PC-3 (cell line): Measurements from ENCODE around the gene TANGO6. TPM values are rescaled to one million over a fixed set of nuclear protein-coding genes. Genes with fewer than 3 reads are reported as not detected.

ENCODE experiments used
- ATAC-seq: fragments of 200-7000 bp; cut with Tn5 transposase; 2 replicates; pipeline ENCODE4 v1.9.1; 2020; ENCODE audit warnings: mild to moderate bottlenecking, moderate library complexity
- BruUV-seq: library from RNA; stranded (reverse); fragments of 400-500 nt; replicated peaks from 2 replicates; lab custom pipeline; 2021; lab: Mats Ljungman, UMichigan
- CTCF ChIA-PET: fragments of 300-600 bp; sonication (Branson Sonifier 250); formaldehyde crosslinking; loops from one replicate; lab custom pipeline; 2022; ENCODE audit warnings: antibody characterized with exemption; lab: Charles Lee
- POLR2A ChIA-PET: fragments of 300-600 bp; sonication (Branson Sonifier 250); formaldehyde crosslinking; loops from one replicate; lab custom pipeline; 2022; ENCODE audit warnings: antibody characterized with exemption; ENCODE audit not compliant: unreplicated experiment; lab: Charles Lee
- DNase-seq: peaks from one replicate; pipeline ENCODE4 v3.0.0-alpha.2; 2015
- H2AFZ ChIP-seq: fragments of 300-600 bp; sonication (generic); 2 replicates; pipeline ENCODE4 v1.6.0; 2016; ENCODE audit warnings: antibody characterized with exemption, low read length
- H3F3A ChIP-seq: fragments of 300-600 bp; sonication (generic); one replicate; pipeline ENCODE4 v1.6.0; 2017; ENCODE audit warnings: antibody characterized with exemption, low read length, control low read depth, mild to moderate bottlenecking; ENCODE audit not compliant: unreplicated experiment
- H3K27ac ChIP-seq: fragments of 300-600 bp; sonication (generic); 2 replicates; pipeline ENCODE4 v1.5.1; 2016; ENCODE audit warnings: mild to moderate bottlenecking, low read length
- H3K27me3 ChIP-seq: fragments of 300-600 bp; sonication (generic); 2 replicates; pipeline ENCODE4 v1.6.1; 2016; ENCODE audit warnings: low read length, mixed read lengths
- H3K36me3 ChIP-seq: fragments of 300-600 bp; sonication (generic); 2 replicates; pipeline ENCODE4 v1.6.1; 2016; ENCODE audit warnings: low read depth, mixed run types, low read length, mixed read lengths
- H3K4me1 ChIP-seq: fragments of 300-600 bp; sonication (generic); 2 replicates; pipeline ENCODE4 v1.5.1; 2016; ENCODE audit warnings: low read length; ENCODE audit not compliant: insufficient read depth
- H3K4me2 ChIP-seq: fragments of 300-600 bp; sonication (generic); 2 replicates; pipeline ENCODE4 v1.6.0; 2016; ENCODE audit warnings: low read length
- H3K4me3 ChIP-seq: fragments of 300-600 bp; sonication (generic); 2 replicates; pipeline ENCODE4 v1.5.1; 2016; ENCODE audit warnings: mild to moderate bottlenecking, low read length, mixed read lengths
- H3K79me2 ChIP-seq: fragments of 300-600 bp; sonication (generic); 2 replicates; pipeline ENCODE4 v1.6.1; 2017; ENCODE audit warnings: low read length, mixed read lengths
- H3K9ac ChIP-seq: fragments of 300-600 bp; sonication (generic); 2 replicates; pipeline ENCODE4 v1.6.0; 2016; ENCODE audit warnings: mild to moderate bottlenecking, low read length
- H3K9me2 ChIP-seq: fragments of 300-600 bp; sonication (generic); replicated peaks from 2 replicates; pipeline ENCODE4 v1.6.1; 2016; ENCODE audit warnings: mixed run types, low read length, mixed read lengths
- H3K9me3 ChIP-seq: fragments of 300-600 bp; sonication (generic); 2 replicates; pipeline ENCODE4 v1.6.1; 2016; ENCODE audit warnings: low read length, mixed read lengths
- H4K20me1 ChIP-seq: fragments of 300-600 bp; sonication (generic); 2 replicates; pipeline ENCODE4 v1.6.1; 2016; ENCODE audit warnings: low read length, mixed read lengths
- CTCF ChIP-seq: fragments of 300-600 bp; sonication (generic); conservative IDR thresholded peaks from 2 replicates; pipeline ENCODE4 v1.5.1; 2017; ENCODE audit warnings: antibody characterized with exemption, low read depth, mild to moderate bottlenecking, low read length
- EZH2 ChIP-seq: fragments of 300-600 bp; sonication (generic); IDR thresholded peaks from one replicate; pipeline ENCODE4 v1.6.1; 2017; ENCODE audit warnings: antibody characterized with exemption, mild to moderate bottlenecking, low read length; ENCODE audit not compliant: unreplicated experiment
- EZH2phosphoT487 ChIP-seq: fragments of 300-600 bp; sonication (generic); IDR thresholded peaks from 2 replicates; pipeline ENCODE4 v1.6.1; 2018; ENCODE audit warnings: mild to moderate bottlenecking, antibody characterized with exemption, low read length, borderline replicate concordance
- intact Hi-C: fragments of 100-400 bp; cut with micrococcal nuclease; formaldehyde crosslinking; loops from 2 replicates; pipeline ENCODE4 v1.9.0; 2023
- total RNA-seq: library from RNA; depleted of rRNA; stranded (reverse); fragments of >200 nt; gene quantifications from 2 replicates; pipeline ENCODE4 v1.2.3, GENCODE V29; 2014

The TANGO6 gene
- total RNA-seq, 1 experiment from 2014 or later: 9.4 TPM

- H3F3A ChIP-seq: no peaks in the 10 kb centered on the region
- H3K79me2 ChIP-seq: no peaks in the 10 kb centered on the region
- ChIA-PET CTCF (no interaction called here), POLR2A (interaction anchor here (0.5 to 0.6 kb wide), 2 partner anchors 13 to 167 kb away, joined by 4 to 5 read pairs; no protein-coding TSS in a partner anchor)
- DNase-seq: no peak
- no peak overlapping the region for H2AFZ ChIP-seq
- no peak overlapping the region for H3K27ac ChIP-seq
- no peaks in the 10 kb centered on the region for H3K36me3 ChIP-seq
- H3K9ac ChIP-seq: no peak overlapping the region
- no peaks in the 10 kb centered on the region for H4K20me1 ChIP-seq
- intact Hi-C loops: no loop called here
- no TSS peak for BruUV-seq
- peaks cover 14% of the 10 kb centered on the region for H3K4me1 ChIP-seq
- H3K9me3 ChIP-seq: no peaks in the 10 kb centered on the region
- no peaks in the 10 kb centered on the region for H3K9me2 ChIP-seq
- TF ChIP-seq CTCF (no peak), EZH2 (no peak), EZH2phosphoT487 (no peak)
- H3K4me2 ChIP-seq: no peak overlapping the region
- ATAC-seq: no peak
- no peaks in the 10 kb centered on the region for H3K27me3 ChIP-seq
- H3K4me3 ChIP-seq: no peak overlapping the region
Measured at GRCh38 chr16:68898026-68898425, 54.7 kb downstream of the TANGO6 start.

- BruUV-seq: no TSS peak
- Histone ChIP-seq H3K9ac (no peak overlapping the region), H3K79me2 (no peaks in the 10 kb centered on the region), H3K9me2 (no peaks in the 10 kb centered on the region), H3K27ac (no peak overlapping the region), H3K9me3 (no peaks in the 10 kb centered on the region), H4K20me1 (no peaks in the 10 kb centered on the region), H3K4me3 (no peak overlapping the region), H3F3A (no peaks in the 10 kb centered on the region), H3K36me3 (no peaks in the 10 kb centered on the region), H2AFZ (no peak overlapping the region), H3K4me2 (no peak overlapping the region), H3K27me3 (no peaks in the 10 kb centered on the region), H3K4me1 (peaks cover 14% of the 10 kb centered on the region)
- ChIA-PET CTCF (no interaction called here), POLR2A (no interaction called here)
- ATAC-seq (no peak), DNase-seq (no peak)
- TF ChIP-seq EZH2: no peak
- intact Hi-C loops: loop anchor here (10.0 kb wide), 1 partner anchor 95 kb away; no protein-coding TSS in a partner anchor
Measured at GRCh38 chr16:68900009-68900408, 56.7 kb downstream of the TANGO6 start.

GRCh38 chr16:68902003-68902968 lies 59.0 kb downstream of the TANGO6 start:
- peaks cover 14% of the 10 kb centered on the region for H3K4me1 ChIP-seq
- H2AFZ ChIP-seq: no peak overlapping the region
- BruUV-seq: TSS peak; percentile 91
- H3K9ac ChIP-seq: no peak overlapping the region
- DNase-seq (peak; percentile 80), ATAC-seq (peak; percentile 91)
- no peaks in the 10 kb centered on the region for H3K36me3 ChIP-seq
- POLR2A ChIA-PET: no interaction called here
- no peaks in the 10 kb centered on the region for H3K9me2 ChIP-seq
- H3K79me2 ChIP-seq: no peaks in the 10 kb centered on the region
- CTCF ChIA-PET: interaction anchor here (0.5 to 1.0 kb wide), 4 partner anchors 155 to 221 kb away, joined by 3 to 6 read pairs (median 3); partner anchors contain the start of gene HAS3
- H3K4me3 ChIP-seq: no peak overlapping the region
- H4K20me1 ChIP-seq: no peaks in the 10 kb centered on the region
- H3F3A ChIP-seq: no peaks in the 10 kb centered on the region
- TF ChIP-seq EZH2phosphoT487: no peak
- no peak for TF ChIP-seq EZH2
- TF ChIP-seq CTCF: peak; percentile 87
- no peaks in the 10 kb centered on the region for H3K9me3 ChIP-seq
- peak overlapping the region; percentile 62 for H3K4me2 ChIP-seq
- intact Hi-C loops: loop anchor here (1.0 to 10.0 kb wide), 4 partner anchors 50 to 222 kb away; partner anchors contain the start of gene HAS3
- peak overlapping the region; percentile 32 for H3K27ac ChIP-seq
- H3K27me3 ChIP-seq: no peaks in the 10 kb centered on the region
